IPS-18a (cell line): ENCODE results near the gene RPH3AL.
"Not testable (repeated sequence)": the region's sequence is repeated elsewhere in the genome, so short reads cannot be mapped to it uniquely, and the experiment has no call there.

Experiments used
- H3K27ac ChIP-seq: one replicate; pipeline ENCODE4 v1.5.1; 2013; ENCODE audit warnings: low read length
- H3K27me3 ChIP-seq: one replicate; pipeline ENCODE4 v1.6.1; 2013; ENCODE audit warnings: mild to moderate bottlenecking, low read length; ENCODE audit not compliant: control insufficient read depth, insufficient read depth
- H3K36me3 ChIP-seq: one replicate; pipeline ENCODE4 v1.6.1; 2013; ENCODE audit warnings: low read depth, low read length; ENCODE audit not compliant: control insufficient read depth
- H3K4me1 ChIP-seq: one replicate; pipeline ENCODE4 v1.6.1; 2013; ENCODE audit warnings: low read depth, low read length; ENCODE audit not compliant: control insufficient read depth
- H3K4me3 ChIP-seq: one replicate; pipeline ENCODE4 v1.5.1; 2013; ENCODE audit warnings: low read length
- H3K9ac ChIP-seq: one replicate; pipeline ENCODE4 v1.6.1; 2013; ENCODE audit warnings: mild to moderate bottlenecking, low read length, moderate library complexity
- H3K9me3 ChIP-seq: one replicate; pipeline ENCODE4 v1.6.1; 2013; ENCODE audit warnings: low read depth, low read length; ENCODE audit not compliant: control insufficient read depth

Gene RPH3AL

GRCh38 chr17:320139-320538 lies 32.5 kb downstream of the RPH3AL start:
- Histone ChIP-seq H3K27ac (no peak overlapping the region), H3K4me1 (peaks cover 6% of the 10 kb centered on the region), H3K4me3 (no peak overlapping the region), H3K27me3 (peaks cover 22% of the 10 kb centered on the region), H3K9me3 (no peaks in the 10 kb centered on the region), H3K36me3 (no peaks in the 10 kb centered on the region), H3K9ac (no peak overlapping the region)

- H3K9ac ChIP-seq: no peak overlapping the region
- H3K4me1 ChIP-seq: peaks cover 6% of the 10 kb centered on the region
- H3K9me3 ChIP-seq: no peaks in the 10 kb centered on the region
- H3K4me3 ChIP-seq: no peak overlapping the region
- no peak overlapping the region for H3K27ac ChIP-seq
- H3K36me3 ChIP-seq: no peaks in the 10 kb centered on the region
- peaks cover 22% of the 10 kb centered on the region for H3K27me3 ChIP-seq
Observed at GRCh38 chr17:319266-319665, 33.3 kb downstream of the RPH3AL start.

DNA sequence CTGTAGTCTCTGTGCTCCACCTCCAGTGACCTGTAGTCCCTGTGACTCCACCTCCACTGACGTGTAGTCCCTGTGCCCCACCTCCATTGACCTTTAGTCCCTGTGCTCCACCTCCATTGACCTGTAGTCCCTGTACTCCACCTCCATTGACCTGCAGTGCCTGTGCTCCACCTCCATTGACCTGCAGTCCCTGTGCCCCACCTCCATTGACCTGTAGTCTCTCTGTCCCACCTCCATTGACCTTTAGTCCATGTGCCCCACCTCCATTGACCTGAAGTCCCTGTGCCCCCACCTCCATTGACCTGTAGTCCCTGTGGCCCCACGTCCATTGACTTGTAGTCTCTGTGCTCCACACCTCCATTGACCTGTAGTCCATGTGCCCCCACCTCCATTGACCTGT lies 35.5 kb downstream of the RPH3AL start:
- H3K4me1 ChIP-seq, H3K27ac ChIP-seq, H3K36me3 ChIP-seq, H3K4me3 ChIP-seq, H3K9me3 ChIP-seq, H3K9ac ChIP-seq: not testable (repeated sequence)
- peaks cover 19% of the 10 kb centered on the region for H3K27me3 ChIP-seq

GRCh38 chr17:315399-315798 lies 37.2 kb downstream of the RPH3AL start:
- not testable (repeated sequence) for H3K4me3 ChIP-seq, H3K27me3 ChIP-seq, H3K36me3 ChIP-seq, H3K4me1 ChIP-seq, H3K9ac ChIP-seq, H3K9me3 ChIP-seq, H3K27ac ChIP-seq

GRCh38 chr17:314614-314944 lies 38.0 kb downstream of the RPH3AL start:
- H3K4me1 ChIP-seq: peaks cover 14% of the 10 kb centered on the region
- H3K9me3 ChIP-seq, H3K27me3 ChIP-seq, H3K9ac ChIP-seq, H3K27ac ChIP-seq, H3K4me3 ChIP-seq, H3K36me3 ChIP-seq: not testable (repeated sequence)

DNA sequence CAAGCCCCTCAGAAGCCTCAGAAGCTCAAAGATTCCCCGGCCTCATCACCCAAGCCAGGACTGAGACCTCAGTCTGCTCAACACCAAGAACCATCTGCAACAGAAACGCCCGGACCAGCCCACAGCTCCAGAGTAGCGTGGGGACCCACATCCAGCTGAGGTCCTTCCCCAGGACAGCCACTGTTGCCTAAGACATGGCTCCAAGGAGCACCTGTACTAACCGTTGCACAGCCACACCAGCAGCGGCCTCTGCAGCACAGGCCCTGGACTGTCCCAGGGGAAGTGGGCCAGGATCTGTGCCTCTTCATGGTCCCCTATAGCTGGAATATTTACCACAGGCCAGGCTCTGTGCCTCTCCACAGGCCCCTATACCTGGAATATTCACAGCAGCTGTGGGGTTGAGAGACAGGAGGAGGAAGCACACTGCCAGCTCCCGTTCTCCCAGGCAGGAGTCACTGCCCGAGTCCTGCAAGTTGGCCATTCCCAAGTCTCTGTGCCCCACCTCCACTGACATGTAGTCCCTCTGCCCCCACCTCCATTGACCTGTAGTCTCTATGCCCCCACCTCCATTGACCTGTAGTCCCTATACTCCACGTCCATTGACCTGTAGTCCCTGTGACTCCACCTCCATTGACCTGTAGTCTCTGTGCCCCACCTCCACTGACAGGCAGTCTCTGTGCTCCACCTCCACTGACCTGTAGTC lies 38.5 kb downstream of the RPH3AL start:
- H3K9ac ChIP-seq: no peak overlapping the region
- H3K4me3 ChIP-seq: no peak overlapping the region
- H3K4me1 ChIP-seq: peaks cover 15% of the 10 kb centered on the region
- no peaks in the 10 kb centered on the region for H3K27me3 ChIP-seq
- H3K36me3 ChIP-seq: no peaks in the 10 kb centered on the region
- no peak overlapping the region for H3K27ac ChIP-seq
- H3K9me3 ChIP-seq: no peaks in the 10 kb centered on the region

DNA sequence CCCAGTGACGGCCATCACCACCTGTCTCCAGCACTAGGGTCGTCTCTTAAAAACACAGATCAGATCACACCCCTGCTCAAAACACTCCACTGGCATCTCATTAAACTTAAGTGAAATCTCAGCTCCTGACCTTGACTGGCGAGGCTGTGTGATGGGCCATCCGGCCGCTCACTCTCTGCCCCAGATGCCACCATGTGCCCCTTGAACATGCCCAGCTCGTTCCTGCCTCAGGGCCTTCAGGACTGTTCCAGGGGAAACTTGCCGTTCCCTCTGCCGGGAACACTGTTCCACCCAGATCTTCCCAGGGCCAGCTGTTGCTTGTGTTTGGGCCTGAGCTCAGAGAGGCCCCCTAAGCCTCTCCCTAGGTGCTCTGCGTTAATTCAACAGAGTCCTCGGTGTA lies 39.4 kb downstream of the RPH3AL start:
- Histone ChIP-seq H3K36me3 (no peaks in the 10 kb centered on the region), H3K4me3 (no peak overlapping the region), H3K27ac (no peak overlapping the region), H3K9me3 (no peaks in the 10 kb centered on the region), H3K4me1 (peaks cover 15% of the 10 kb centered on the region), H3K27me3 (no peaks in the 10 kb centered on the region), H3K9ac (no peak overlapping the region)

DNA sequence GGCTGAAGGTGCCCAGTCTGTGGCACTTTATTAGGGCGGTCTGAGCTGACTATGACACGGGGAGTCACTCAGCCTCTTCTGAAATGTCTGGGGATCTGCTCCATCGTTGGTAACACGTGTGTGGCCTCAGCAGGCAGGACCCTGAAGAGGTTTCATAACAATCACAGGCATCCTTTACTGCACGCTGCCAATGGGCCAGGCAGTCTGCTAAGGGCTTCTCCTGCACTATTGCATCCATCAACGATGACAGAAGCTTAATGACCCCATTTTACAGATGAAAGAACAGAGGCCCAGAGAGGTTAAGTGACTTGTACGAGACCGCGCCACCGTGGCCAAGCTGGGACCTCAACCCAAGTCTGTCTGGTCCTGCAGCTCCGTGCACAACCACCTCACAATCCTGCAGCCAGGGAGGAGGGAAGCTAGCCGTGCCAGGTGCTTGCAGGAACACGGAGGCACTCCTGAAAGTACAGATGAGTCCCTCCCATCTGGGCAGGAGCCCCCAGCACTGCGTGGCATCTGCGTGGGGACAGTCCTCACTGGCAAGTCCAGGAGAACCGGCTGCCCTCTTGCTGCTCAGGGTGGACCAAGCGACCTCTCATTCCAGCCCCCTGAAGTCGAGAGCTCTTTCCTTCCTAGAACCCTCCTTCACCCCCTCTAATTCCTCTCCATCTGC lies 40.0 kb downstream of the RPH3AL start:
- Histone ChIP-seq H3K36me3 (no peaks in the 10 kb centered on the region), H3K4me3 (no peak overlapping the region), H3K27ac (no peak overlapping the region), H3K4me1 (peaks cover 15% of the 10 kb centered on the region), H3K9ac (no peak overlapping the region), H3K9me3 (no peaks in the 10 kb centered on the region), H3K27me3 (no peaks in the 10 kb centered on the region)

DNA sequence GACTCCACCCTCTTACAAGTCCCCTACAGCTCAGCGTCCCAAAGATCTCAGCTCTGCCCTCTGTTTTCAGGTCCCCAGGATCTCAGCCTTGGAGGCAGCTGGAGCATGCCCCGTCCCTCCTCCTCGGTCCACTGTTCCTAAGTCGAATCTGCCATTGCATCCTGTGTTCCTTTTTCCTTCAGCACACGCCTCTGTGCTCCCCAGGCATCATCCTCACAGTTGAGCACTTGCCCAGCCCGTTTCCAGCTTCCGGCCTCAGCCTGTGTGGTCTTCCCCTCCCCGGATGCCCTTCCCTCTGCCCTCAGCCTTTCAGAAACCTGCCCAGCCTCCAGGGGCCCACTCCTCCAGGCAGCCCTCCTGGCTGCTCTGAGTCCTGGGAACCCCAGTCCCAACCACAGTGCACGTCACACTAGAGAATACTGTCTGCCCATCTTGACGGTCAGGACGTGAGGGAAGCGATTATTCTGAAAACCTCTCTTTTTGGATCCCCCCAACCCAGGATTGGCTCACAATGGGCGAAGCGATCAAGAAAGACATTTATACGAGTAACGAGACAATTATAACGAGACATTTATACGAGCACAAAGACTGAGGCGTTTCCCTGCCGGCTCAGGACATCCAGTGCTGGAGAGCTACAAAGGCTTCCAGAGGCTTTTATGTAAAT lies 41.4 kb downstream of the RPH3AL start:
- H3K27me3 ChIP-seq: no peaks in the 10 kb centered on the region
- H3K27ac ChIP-seq: no peak overlapping the region
- no peak overlapping the region for H3K4me3 ChIP-seq
- peaks cover 15% of the 10 kb centered on the region for H3K4me1 ChIP-seq
- no peak overlapping the region for H3K9ac ChIP-seq
- no peaks in the 10 kb centered on the region for H3K36me3 ChIP-seq
- no peaks in the 10 kb centered on the region for H3K9me3 ChIP-seq

DNA sequence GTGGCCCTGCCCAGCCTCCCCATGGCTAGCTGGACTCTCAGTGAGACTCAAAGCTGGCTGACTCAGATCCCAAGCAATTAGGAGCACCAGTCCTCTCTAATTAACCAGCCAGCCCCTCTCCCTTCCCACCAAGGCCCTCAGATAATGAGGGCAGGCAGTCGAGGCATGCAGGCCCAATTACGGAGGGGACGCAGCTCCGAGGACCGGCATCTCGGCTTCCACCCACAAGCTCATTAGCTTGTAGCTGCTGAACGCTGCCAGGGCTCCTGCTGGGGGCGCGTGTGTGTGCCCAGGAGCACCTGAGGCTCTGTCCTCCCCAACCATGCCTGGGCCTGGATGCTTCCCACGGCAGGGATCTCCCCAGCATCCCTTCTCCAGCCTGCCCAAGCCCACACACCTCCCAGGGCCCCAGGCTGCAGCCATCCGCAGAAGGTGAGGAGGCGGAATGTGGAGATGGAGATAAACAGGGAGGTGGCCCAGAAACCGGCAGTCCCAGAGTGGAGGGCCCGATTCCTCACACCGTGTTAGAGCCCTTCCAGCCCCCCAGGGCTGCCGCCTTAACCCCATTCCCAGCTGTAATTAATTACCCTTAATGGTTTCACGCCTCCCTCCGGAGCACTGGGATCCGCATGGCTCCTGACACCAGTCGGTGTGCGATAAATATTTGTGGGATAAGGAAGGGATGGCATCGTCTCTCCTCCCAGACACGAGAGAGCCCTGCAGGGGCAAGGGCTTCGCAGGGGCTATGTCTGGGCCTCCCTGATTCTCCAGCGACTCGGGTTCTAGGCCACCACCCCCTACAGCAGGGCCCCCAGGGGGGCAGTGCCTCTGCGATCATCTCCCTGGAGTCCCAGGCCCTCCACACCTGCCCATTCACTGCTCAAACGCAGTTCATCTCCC lies 42.2 kb downstream of the RPH3AL start:
- peaks cover 15% of the 10 kb centered on the region for H3K4me1 ChIP-seq
- no peaks in the 10 kb centered on the region for H3K9me3 ChIP-seq
- H3K4me3 ChIP-seq: no peak overlapping the region
- H3K27ac ChIP-seq: no peak overlapping the region
- H3K36me3 ChIP-seq: no peaks in the 10 kb centered on the region
- no peak overlapping the region for H3K9ac ChIP-seq
- H3K27me3 ChIP-seq: peaks cover under 1% of the 10 kb centered on the region

GRCh38 chr17:309361-309888 lies 43.2 kb downstream of the RPH3AL start:
- H3K9ac ChIP-seq: no peak overlapping the region
- H3K27me3 ChIP-seq: peaks cover 5% of the 10 kb centered on the region
- no peaks in the 10 kb centered on the region for H3K9me3 ChIP-seq
- peaks cover 17% of the 10 kb centered on the region for H3K4me1 ChIP-seq
- no peaks in the 10 kb centered on the region for H3K36me3 ChIP-seq
- H3K4me3 ChIP-seq: no peak overlapping the region
- no peak overlapping the region for H3K27ac ChIP-seq
